ENCODE results near the gene FGD3. TPM values are rescaled to one million over a fixed set of nuclear protein-coding genes. Genes with fewer than 3 reads are reported as not detected.

FGD3 gene
- total and polyA plus RNA-seq, 2 of the 8 experiments (the other 6 are each of a cell fraction or from before 2014, with no cell fraction given): 1.4 to 1.9 TPM

- no peak for TF ChIP-seq FOSL1 (IDR thresholded peaks at IDR 0.05; ENCODE audit: insufficient read depth, low read depth, low read length)
- TF ChIP-seq EGR1 (IDR thresholded peaks at IDR 0.05; ENCODE audit: borderline replicate concordance, low read depth, low read length): no peak
- TF ChIP-seq KDM1A (IDR thresholded peaks at IDR 0.05; ENCODE audit: borderline replicate concordance, low read length): no peak
- TF ChIP-seq SIN3A (conservative IDR thresholded peaks at IDR 0.05 in 1 of 2, IDR thresholded peaks at IDR 0.05 in 1 of 2; ENCODE audit: low read depth in 1 of 2, low read length in 2 of 2): no peak
- TF ChIP-seq CHD2 (IDR thresholded peaks at IDR 0.05; ENCODE audit: low read length): no peak
- TF ChIP-seq CBX8 (IDR thresholded peaks at IDR 0.05; ENCODE audit: borderline replicate concordance, low read depth, low read length): no peak
- TF ChIP-seq TAF1 (IDR thresholded peaks at IDR 0.05; ENCODE audit: low read depth, low read length): no peak
- no peaks in the 10 kb centered on the region for H4K20me1 ChIP-seq (replicated peaks in 1 of 2; ENCODE audit: control insufficient read depth in 1 of 2, insufficient read depth in 2 of 2, low read length in 2 of 2)
- H4K91ac ChIP-seq (replicated peaks; ENCODE audit: insufficient read length, low read length): no peak overlapping the region
- no peak overlapping the region for H3K4me2 ChIP-seq (ENCODE audit: insufficient read depth in 1 of 2, low read depth in 2 of 2, low read length in 2 of 2)
- 94% methylated on average over 7 of the region's 7 CpGs; no CpG with 5 or more reads in 1 of the 2 experiments for WGBS, 2 experiments (ENCODE audit: extremely low coverage in 1 of 2, insufficient coverage in 1 of 2, insufficient read length in 1 of 2, insufficient replicate concordance in 2 of 2, low coverage in 1 of 2, low lambda C conversion rate in 2 of 2, missing lambda C conversion rate in 1 of 2)
- no peak overlapping the region for H3K9ac ChIP-seq (replicated peaks in 1 of 4; ENCODE audit: extremely low read depth in 1 of 4, low read depth in 3 of 4, low read length in 3 of 4)
- no peak for FAIRE-seq
- H2AK5ac ChIP-seq (ENCODE audit: low read depth, low read length): no peak overlapping the region
- H3K79me1 ChIP-seq (ENCODE audit: low read depth, low read length): no peaks in the 10 kb centered on the region
- 0 out of 4 replicates have a peak, but pooled peaks cover 0 to 2% of the 10 kb centered on the region in 2 experiments for H3K9me3 ChIP-seq (ENCODE audit: insufficient read depth in 2 of 2, low read depth in 1 of 2, low read length in 1 of 2)
- no peak overlapping the region for H3K4me3 ChIP-seq (ENCODE audit: extremely low read depth in 1 of 4, insufficient read depth in 2 of 4, low read depth in 3 of 4, low read length in 4 of 4)
- H3K18ac ChIP-seq (ENCODE audit: extremely low read depth, low read length): no peak overlapping the region
- H2AFZ ChIP-seq (ENCODE audit: low read length): no peak overlapping the region
- no peak overlapping the region for H4K8ac ChIP-seq (ENCODE audit: extremely low read depth, insufficient read depth, low read length)
- peaks cover 0 to 11% (median 1%) of the 10 kb centered on the region in 4 experiments; a peak in 4 of 7 replicates for H3K4me1 ChIP-seq (replicated peaks in 1 of 4; ENCODE audit: control insufficient read depth in 3 of 4, insufficient read depth in 4 of 4, low read length in 3 of 4)
- no peaks in the 10 kb centered on the region for H3K27me3 ChIP-seq (replicated peaks in 1 of 4; ENCODE audit: control insufficient read depth in 3 of 4, extremely low read depth in 1 of 4, insufficient read depth in 3 of 4, low read length in 3 of 4)
- no peak overlapping the region for H3K56ac ChIP-seq (replicated peaks; ENCODE audit: insufficient read length, low read depth, low read length)
- CTCF ChIA-PET (ENCODE audit: partially characterized antibody): interaction anchor here (0.9 kb wide), 1 partner anchor 40 kb away, joined by 4 read pairs; no protein-coding TSS in a partner anchor
- H3K14ac ChIP-seq (ENCODE audit: insufficient read length): no peak overlapping the region
- H3K27ac ChIP-seq (ENCODE audit: low read depth, low read length): no peak overlapping the region
- no peak overlapping the region for H2BK15ac ChIP-seq (ENCODE audit: low read length)
- no peak overlapping the region for H4K5ac ChIP-seq (ENCODE audit: insufficient read length, low read depth, low read length)
- no peak overlapping the region for H3K23ac ChIP-seq (ENCODE audit: insufficient read length)
- H2BK5ac ChIP-seq (ENCODE audit: low read depth, low read length): no peak overlapping the region
- H3K36me3 ChIP-seq (ENCODE audit: control insufficient read depth in 2 of 4, insufficient read depth in 4 of 4, low read length in 3 of 4): no peaks in the 10 kb centered on the region
- H2BK120ac ChIP-seq (replicated peaks; ENCODE audit: low read depth, low read length): no peak overlapping the region
- no peaks in the 10 kb centered on the region for H3K79me2 ChIP-seq (ENCODE audit: control insufficient read depth in 1 of 2, insufficient read depth in 2 of 2, low read length in 2 of 2)
- 0 out of 2 replicates have a peak overlapping the region, but pooled peaks have one; percentile 5 for H2BK12ac ChIP-seq (ENCODE audit: low read depth, low read length)
- no peaks in the 10 kb centered on the region for H3K23me2 ChIP-seq (ENCODE audit: low read depth, low read length)
- POLR2A ChIA-PET (ENCODE audit: partially characterized antibody): no interaction called here
- no peak for DNase-seq (ENCODE audit: low read depth in 1 of 2, low spot score in 2 of 2)
- no peak overlapping the region for H3K4ac ChIP-seq (replicated peaks; ENCODE audit: insufficient read length, low read depth, low read length)
- H2BK20ac ChIP-seq (ENCODE audit: low read length): no peak overlapping the region
These were observed 15.5 kb downstream of the FGD3 start for GRCh38 chr9:92962846-92963245.

All from H1 (cell line).